Measurements from ENCODE around the gene NR1D2. TPM values are rescaled to one million over a fixed set of nuclear protein-coding genes. Genes with fewer than 3 reads are reported as not detected.

The NR1D2 gene
- total RNA-seq, 1 experiment from 2014 or later, result 9.5 TPM

DNA sequence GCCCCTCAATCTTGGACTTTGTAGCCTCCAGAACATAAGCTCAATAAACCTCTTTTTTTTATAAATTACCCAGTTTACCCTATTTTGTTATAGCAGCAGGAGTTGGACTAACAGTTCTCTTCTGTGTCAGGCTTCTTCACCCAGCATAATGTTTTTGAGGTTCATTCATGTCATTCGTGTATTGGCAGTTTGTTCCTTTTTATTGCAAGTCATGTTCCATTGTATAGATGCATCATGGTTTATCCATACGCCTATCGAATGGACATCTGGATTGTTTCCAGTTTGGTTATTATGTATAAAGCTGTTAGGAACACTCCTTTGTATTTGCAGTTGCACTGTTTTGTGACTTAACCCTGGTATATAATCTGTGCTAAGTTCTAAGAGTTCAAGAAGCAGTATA, 39.8 kb downstream of the NR1D2 start:
- ChIA-PET POLR2A (interaction anchor here (0.7 kb wide), 1 partner anchor 12 kb away, joined by 3 read pairs; no protein-coding TSS in a partner anchor), CTCF (no interaction called here)
- DNase-seq (ENCODE audit: low read depth, low spot score) (no peak), ATAC-seq (no peak)
- no peaks in the 10 kb centered on the region for H3K36me3 ChIP-seq (ENCODE audit: control insufficient read depth, insufficient read depth, low read length)
- in situ Hi-C loops (cut with HindIII; ENCODE audit: low pct_unique_long_range_greater_than_20kb, low sequenced_read_pairs) (no loop called here), intact Hi-C loops (cut with micrococcal nuclease; ENCODE audit: unreplicated experiment) (no loop called here)
- H3K27me3 ChIP-seq (ENCODE audit: control insufficient read depth, insufficient read depth, low read length), result no peaks in the 10 kb centered on the region
- no TSS peak for BruUV-seq (replicated peaks)
- no peaks in the 10 kb centered on the region for H3K9me3 ChIP-seq (ENCODE audit: control insufficient read depth, insufficient read depth, low read depth, low read length)
- TF ChIP-seq, protein P1, sequence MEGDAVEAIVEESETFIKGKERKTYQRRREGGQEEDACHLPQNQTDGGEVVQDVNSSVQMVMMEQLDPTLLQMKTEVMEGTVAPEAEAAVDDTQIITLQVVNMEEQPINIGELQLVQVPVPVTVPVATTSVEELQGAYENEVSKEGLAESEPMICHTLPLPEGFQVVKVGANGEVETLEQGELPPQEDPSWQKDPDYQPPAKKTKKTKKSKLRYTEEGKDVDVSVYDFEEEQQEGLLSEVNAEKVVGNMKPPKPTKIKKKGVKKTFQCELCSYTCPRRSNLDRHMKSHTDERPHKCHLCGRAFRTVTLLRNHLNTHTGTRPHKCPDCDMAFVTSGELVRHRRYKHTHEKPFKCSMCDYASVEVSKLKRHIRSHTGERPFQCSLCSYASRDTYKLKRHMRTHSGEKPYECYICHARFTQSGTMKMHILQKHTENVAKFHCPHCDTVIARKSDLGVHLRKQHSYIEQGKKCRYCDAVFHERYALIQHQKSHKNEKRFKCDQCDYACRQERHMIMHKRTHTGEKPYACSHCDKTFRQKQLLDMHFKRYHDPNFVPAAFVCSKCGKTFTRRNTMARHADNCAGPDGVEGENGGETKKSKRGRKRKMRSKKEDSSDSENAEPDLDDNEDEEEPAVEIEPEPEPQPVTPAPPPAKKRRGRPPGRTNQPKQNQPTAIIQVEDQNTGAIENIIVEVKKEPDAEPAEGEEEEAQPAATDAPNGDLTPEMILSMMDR (IDR thresholded peaks at IDR 0.05), result no peak
- TF ChIP-seq, protein P2, sequence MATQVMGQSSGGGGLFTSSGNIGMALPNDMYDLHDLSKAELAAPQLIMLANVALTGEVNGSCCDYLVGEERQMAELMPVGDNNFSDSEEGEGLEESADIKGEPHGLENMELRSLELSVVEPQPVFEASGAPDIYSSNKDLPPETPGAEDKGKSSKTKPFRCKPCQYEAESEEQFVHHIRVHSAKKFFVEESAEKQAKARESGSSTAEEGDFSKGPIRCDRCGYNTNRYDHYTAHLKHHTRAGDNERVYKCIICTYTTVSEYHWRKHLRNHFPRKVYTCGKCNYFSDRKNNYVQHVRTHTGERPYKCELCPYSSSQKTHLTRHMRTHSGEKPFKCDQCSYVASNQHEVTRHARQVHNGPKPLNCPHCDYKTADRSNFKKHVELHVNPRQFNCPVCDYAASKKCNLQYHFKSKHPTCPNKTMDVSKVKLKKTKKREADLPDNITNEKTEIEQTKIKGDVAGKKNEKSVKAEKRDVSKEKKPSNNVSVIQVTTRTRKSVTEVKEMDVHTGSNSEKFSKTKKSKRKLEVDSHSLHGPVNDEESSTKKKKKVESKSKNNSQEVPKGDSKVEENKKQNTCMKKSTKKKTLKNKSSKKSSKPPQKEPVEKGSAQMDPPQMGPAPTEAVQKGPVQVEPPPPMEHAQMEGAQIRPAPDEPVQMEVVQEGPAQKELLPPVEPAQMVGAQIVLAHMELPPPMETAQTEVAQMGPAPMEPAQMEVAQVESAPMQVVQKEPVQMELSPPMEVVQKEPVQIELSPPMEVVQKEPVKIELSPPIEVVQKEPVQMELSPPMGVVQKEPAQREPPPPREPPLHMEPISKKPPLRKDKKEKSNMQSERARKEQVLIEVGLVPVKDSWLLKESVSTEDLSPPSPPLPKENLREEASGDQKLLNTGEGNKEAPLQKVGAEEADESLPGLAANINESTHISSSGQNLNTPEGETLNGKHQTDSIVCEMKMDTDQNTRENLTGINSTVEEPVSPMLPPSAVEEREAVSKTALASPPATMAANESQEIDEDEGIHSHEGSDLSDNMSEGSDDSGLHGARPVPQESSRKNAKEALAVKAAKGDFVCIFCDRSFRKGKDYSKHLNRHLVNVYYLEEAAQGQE (IDR thresholded peaks at IDR 0.05; ENCODE audit: insufficient read depth in 1 of 2, low read depth in 2 of 2, low read length in 1 of 2), result no peak
- TF ChIP-seq POLR2AphosphoS5 (IDR thresholded peaks at IDR 0.05; ENCODE audit: low read depth, low read length) (no peak), SIN3A (IDR thresholded peaks at IDR 0.05; ENCODE audit: borderline replicate concordance, insufficient read depth, low read depth, low read length) (no peak), TCF7L2 (IDR thresholded peaks at IDR 0.05; ENCODE audit: low read depth, low read length) (no peak)
- no peak overlapping the region for H3K4me3 ChIP-seq (ENCODE audit: low read depth in 2 of 2, low read length in 2 of 2)
- H3K27ac ChIP-seq (ENCODE audit: low read length), result no peak overlapping the region
- no peaks in the 10 kb centered on the region; the same call in 1 of the 2 replicates for H3K4me1 ChIP-seq (ENCODE audit: control insufficient read depth, insufficient read depth, low read length)

DNA sequence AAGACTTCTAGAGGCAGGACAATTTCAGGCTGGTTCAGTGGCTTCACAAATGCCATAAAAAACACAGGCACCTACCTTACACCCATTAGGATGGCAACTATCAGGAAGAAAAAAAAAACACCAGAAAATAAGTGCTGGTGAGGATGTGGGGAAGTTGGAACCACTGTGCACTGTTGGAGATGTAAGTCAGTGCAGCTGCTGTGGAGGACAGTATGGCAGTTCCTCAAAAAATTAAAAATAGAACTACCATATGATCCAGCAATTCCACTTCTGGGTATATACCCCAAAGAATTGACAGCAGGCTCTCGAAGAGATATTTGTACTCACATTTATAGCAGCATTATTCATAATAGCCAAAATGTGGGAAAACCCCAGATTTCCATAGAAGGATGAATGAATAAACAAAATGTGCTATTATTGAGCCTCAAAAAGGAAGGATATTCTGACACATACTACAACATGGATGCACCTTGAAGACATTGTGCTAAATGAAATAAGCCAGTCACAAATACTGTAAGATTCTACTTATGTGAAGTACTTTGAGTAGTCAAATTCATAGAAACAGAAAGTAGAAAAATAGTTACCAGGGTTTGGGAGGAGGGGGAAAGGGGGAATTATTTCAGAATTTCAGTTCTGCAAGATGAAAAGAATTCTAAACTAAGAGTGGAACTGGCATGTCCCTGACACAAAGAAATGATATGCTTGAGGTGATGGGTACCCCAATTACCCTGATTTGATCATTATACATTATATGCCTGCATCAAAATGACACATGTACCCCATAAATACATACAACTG, 40.9 kb downstream of the NR1D2 start:
- DNase-seq (ENCODE audit: low read depth, low spot score), result no peak
- ATAC-seq, result no peak
- Histone ChIP-seq H3K4me3 (ENCODE audit: low read depth in 2 of 2, low read length in 2 of 2) (no peak overlapping the region), H3K27me3 (ENCODE audit: control insufficient read depth, insufficient read depth, low read length) (no peaks in the 10 kb centered on the region), H3K9me3 (ENCODE audit: control insufficient read depth, insufficient read depth, low read depth, low read length) (no peaks in the 10 kb centered on the region), H3K36me3 (ENCODE audit: control insufficient read depth, insufficient read depth, low read length) (no peaks in the 10 kb centered on the region), H3K27ac (ENCODE audit: low read length) (no peak overlapping the region), H3K4me1 (ENCODE audit: control insufficient read depth, insufficient read depth, low read length) (no peaks in the 10 kb centered on the region)
- intact Hi-C loops (cut with micrococcal nuclease; ENCODE audit: unreplicated experiment) (no loop called here), in situ Hi-C loops (cut with HindIII; ENCODE audit: low pct_unique_long_range_greater_than_20kb, low sequenced_read_pairs) (no loop called here)
- BruUV-seq (replicated peaks), result no TSS peak
- CTCF ChIA-PET, result no interaction called here
- TF ChIP-seq, protein P1 (IDR thresholded peaks at IDR 0.05), result no peak
- TF ChIP-seq SIN3A (IDR thresholded peaks at IDR 0.05; ENCODE audit: borderline replicate concordance, insufficient read depth, low read depth, low read length), result no peak
- no peak for TF ChIP-seq TCF7L2 (IDR thresholded peaks at IDR 0.05; ENCODE audit: low read depth, low read length)
- no peak for TF ChIP-seq POLR2AphosphoS5 (IDR thresholded peaks at IDR 0.05; ENCODE audit: low read depth, low read length)
- TF ChIP-seq, protein P2 (IDR thresholded peaks at IDR 0.05; ENCODE audit: insufficient read depth in 1 of 2, low read depth in 2 of 2, low read length in 1 of 2), result no peak
- POLR2A ChIA-PET, result no interaction called here
